ENCODE measurements around the gene MAU2.

GRCh38 chr19:19385896-19386869 is 65.6 kb downstream of the MAU2 start:
- no peak for TF ChIP-seq CTCF (conservative IDR thresholded peaks at IDR 0.05)
- TF ChIP-seq ZFX (IDR thresholded peaks at IDR 0.05) = no peak

Data from C4-2B (cell line).